H1 (cell line): ENCODE measurements around the gene CYP26A1. TPM values are rescaled to one million over a fixed set of nuclear protein-coding genes. Genes with fewer than 3 reads are reported as not detected.

Source experiments
- CTCF ChIA-PET: fragments of 300-600 bp; sonication (Branson Sonifier 250); formaldehyde crosslinking; loops from one replicate; lab custom pipeline; 2021; ENCODE audit not compliant: partially characterized antibody; lab: Charles Lee
- POLR2A ChIA-PET: fragments of 300-600 bp; sonication (Branson Sonifier 250); formaldehyde crosslinking; loops from one replicate; lab custom pipeline; 2021; ENCODE audit warnings: inconsistent platforms; ENCODE audit not compliant: partially characterized antibody; lab: Charles Lee
- DNase-seq, 2 experiments: peaks; one replicate each; pipeline versions ENCODE4 v3.0.0 to v3.0.0-alpha.2; 2010 to 2022; ENCODE audit warnings: low spot score in 2 of 2, low read depth in 1 of 2, mixed read lengths in 1 of 2
- FAIRE-seq: peaks from 2 replicates; lab custom pipeline; 2011; peaks lifted over from hg19 to GRCh38; lab: Jason Lieb, UNC
- H2AFZ ChIP-seq: 2 replicates; pipeline ENCODE4 v1.8.1; 2012; ENCODE audit warnings: low read length, inconsistent platforms
- H2AK5ac ChIP-seq: 2 replicates; pipeline ENCODE4 v1.6.1; 2013; ENCODE audit warnings: low read depth, low read length
- H2BK120ac ChIP-seq: replicated peaks from 2 replicates; pipeline ENCODE3; 2013; ENCODE audit warnings: low read depth, low read length, inconsistent platforms
- H2BK12ac ChIP-seq: 2 replicates; pipeline ENCODE4 v1.6.1; 2013; ENCODE audit warnings: low read depth, low read length
- H2BK15ac ChIP-seq: 2 replicates; pipeline ENCODE4 v1.6.1; 2013; ENCODE audit warnings: low read length
- H2BK20ac ChIP-seq: 2 replicates; pipeline ENCODE4 v1.6.1; 2013; ENCODE audit warnings: low read length
- H2BK5ac ChIP-seq: 2 replicates; pipeline ENCODE4 v1.6.1; 2013; ENCODE audit warnings: low read depth, low read length
- H3K14ac ChIP-seq: 2 replicates; pipeline ENCODE4 v1.6.1; 2013; ENCODE audit warnings: inconsistent platforms; ENCODE audit not compliant: insufficient read length
- H3K18ac ChIP-seq: 2 replicates; pipeline ENCODE4 v1.6.1; 2013; ENCODE audit warnings: low read length; ENCODE audit errors: extremely low read depth
- H3K23ac ChIP-seq: 2 replicates; pipeline ENCODE4 v1.6.1; 2013; ENCODE audit warnings: inconsistent platforms; ENCODE audit not compliant: insufficient read length
- H3K23me2 ChIP-seq: 2 replicates; pipeline ENCODE4 v1.6.1; 2013; ENCODE audit warnings: low read depth, low read length
- H3K27ac ChIP-seq: 2 replicates; pipeline ENCODE4 v1.6.1; 2011; ENCODE audit warnings: low read depth, low read length, inconsistent platforms
- H3K27me3 ChIP-seq, 4 experiments: replicated peaks in 1 of 4; 1 replicate in 1 of 4; 2 replicates in 3 of 4; pipeline versions ENCODE4 v1.6.1 to v1.8.1; 2011 to 2013; ENCODE audit warnings: low read length in 3 of 4, mild to moderate bottlenecking in 3 of 4, inconsistent platforms in 2 of 4, mixed read lengths in 2 of 4, moderate library complexity in 1 of 4; ENCODE audit not compliant: control insufficient read depth in 3 of 4, insufficient read depth in 3 of 4; ENCODE audit errors: extremely low read depth in 1 of 4
- H3K36me3 ChIP-seq, 4 experiments: 2 replicates each; pipeline versions ENCODE4 v1.6.1 to v1.8.1; 2011 to 2013; ENCODE audit warnings: mild to moderate bottlenecking in 4 of 4, low read length in 3 of 4, moderate library complexity in 2 of 4, control low read depth in 1 of 4, inconsistent platforms in 1 of 4; ENCODE audit not compliant: insufficient read depth in 4 of 4, control insufficient read depth in 2 of 4
- H3K4ac ChIP-seq: replicated peaks from 2 replicates; pipeline ENCODE3; 2013; ENCODE audit warnings: low read length, low read depth, mixed read lengths, inconsistent platforms; ENCODE audit not compliant: insufficient read length
- H3K4me1 ChIP-seq, 4 experiments: replicated peaks in 1 of 4; 1 replicate in 1 of 4; 2 replicates in 3 of 4; pipeline versions ENCODE4 v1.6.1 to v1.8.1; 2011 to 2013; ENCODE audit warnings: low read length in 3 of 4, inconsistent platforms in 2 of 4, mixed read lengths in 1 of 4; ENCODE audit not compliant: insufficient read depth in 4 of 4, control insufficient read depth in 3 of 4
- H3K4me2 ChIP-seq, 2 experiments: 2 replicates each; pipeline versions ENCODE4 v1.6.1 to v1.8.1; 2011 to 2013; ENCODE audit warnings: low read depth in 2 of 2, low read length in 2 of 2, control low read depth in 1 of 2, inconsistent platforms in 1 of 2, mild to moderate bottlenecking in 1 of 2; ENCODE audit not compliant: insufficient read depth in 1 of 2
- H3K4me3 ChIP-seq, 4 experiments: fragments of 200-600, 300-600 bp in 1 of 4; sonication (generic), shearing (Covaris generic), sonication (Bioruptor Twin) in 1 of 4; 2 replicates each; pipeline versions ENCODE4 v1.5.1 to v1.8.1; 2011 to 2016; ENCODE audit warnings: low read length in 4 of 4, low read depth in 3 of 4, control low read depth in 2 of 4, inconsistent platforms in 2 of 4, mild to moderate bottlenecking in 2 of 4, mixed read lengths in 1 of 4, moderate library complexity in 1 of 4; ENCODE audit not compliant: insufficient read depth in 2 of 4; ENCODE audit errors: extremely low read depth in 1 of 4
- H3K56ac ChIP-seq: replicated peaks from 2 replicates; pipeline ENCODE3; 2013; ENCODE audit warnings: low read depth, mild to moderate bottlenecking, mixed read lengths, low read length, inconsistent platforms; ENCODE audit not compliant: insufficient read length
- H3K79me1 ChIP-seq: 2 replicates; pipeline ENCODE4 v1.6.1; 2013; ENCODE audit warnings: low read depth, low read length, control low read depth
- H3K79me2 ChIP-seq, 2 experiments: 2 replicates each; pipeline versions ENCODE4 v1.6.1 to v1.8.1; 2012 to 2013; ENCODE audit warnings: low read length in 2 of 2, mild to moderate bottlenecking in 2 of 2, inconsistent platforms in 1 of 2; ENCODE audit not compliant: insufficient read depth in 2 of 2, control insufficient read depth in 1 of 2
- H3K9ac ChIP-seq, 4 experiments: replicated peaks in 1 of 4; 1 replicate in 1 of 4; 2 replicates in 3 of 4; pipeline versions ENCODE4 v1.6.1 to v1.8.1; 2011 to 2013; ENCODE audit warnings: low read depth in 3 of 4, low read length in 3 of 4, control low read depth in 2 of 4, mild to moderate bottlenecking in 2 of 4, moderate library complexity in 2 of 4, inconsistent platforms in 1 of 4; ENCODE audit errors: extremely low read depth in 1 of 4
- H3K9me3 ChIP-seq, 2 experiments: 2 replicates each; pipeline versions ENCODE4 v1.6.1 to v1.8.1; 2012 to 2013; ENCODE audit warnings: mild to moderate bottlenecking in 2 of 2, moderate library complexity in 2 of 2, control low read depth in 1 of 2, inconsistent platforms in 1 of 2, low read depth in 1 of 2, low read length in 1 of 2, mixed read lengths in 1 of 2; ENCODE audit not compliant: insufficient read depth in 2 of 2
- H4K20me1 ChIP-seq, 2 experiments: replicated peaks in 1 of 2; 2 replicates each; pipeline versions ENCODE3 to v1.8.1; 2011 to 2013; ENCODE audit warnings: inconsistent platforms in 2 of 2, low read length in 2 of 2, mild to moderate bottlenecking in 1 of 2; ENCODE audit not compliant: insufficient read depth in 2 of 2, control insufficient read depth in 1 of 2
- H4K5ac ChIP-seq: 2 replicates; pipeline ENCODE4 v1.6.1; 2013; ENCODE audit warnings: low read length, low read depth, mixed read lengths, inconsistent platforms; ENCODE audit not compliant: insufficient read length
- H4K8ac ChIP-seq: 2 replicates; pipeline ENCODE4 v1.8.0; 2013; ENCODE audit warnings: mild to moderate bottlenecking, moderate library complexity, low read length, inconsistent platforms; ENCODE audit not compliant: insufficient read depth; ENCODE audit errors: extremely low read depth
- H4K91ac ChIP-seq: replicated peaks from 2 replicates; pipeline ENCODE3; 2013; ENCODE audit warnings: low read length, mixed read lengths, inconsistent platforms; ENCODE audit not compliant: insufficient read length
- EP300 ChIP-seq, 2 experiments: IDR thresholded peaks; 1 replicate in 1 of 2; 2 replicates in 1 of 2; pipeline ENCODE4 v1.6.1; 2011 to 2012; ENCODE audit warnings: low read depth in 2 of 2, low read length in 2 of 2, mild to moderate bottlenecking in 2 of 2, borderline replicate concordance in 1 of 2, inconsistent platforms in 1 of 2, moderate library complexity in 1 of 2
- JUND ChIP-seq: IDR thresholded peaks from 2 replicates; pipeline ENCODE4 v1.6.1; 2011; ENCODE audit warnings: mild to moderate bottlenecking, improper control_type of control experiment, low read length
- KDM1A ChIP-seq: fragments of 200-600, 300-600 bp; sonication (generic); IDR thresholded peaks from 2 replicates; pipeline ENCODE4 v1.7.1; 2016; ENCODE audit warnings: mild to moderate bottlenecking, low read length, borderline replicate concordance
- MAFK ChIP-seq: IDR thresholded peaks from 2 replicates; pipeline ENCODE4 v1.6.1; 2012; ENCODE audit warnings: low read depth, mild to moderate bottlenecking, improper control_type of control experiment, low read length
- POLR2AphosphoS5 ChIP-seq: IDR thresholded peaks from 2 replicates; pipeline ENCODE4 v1.6.1; 2011; ENCODE audit warnings: low read depth, low read length
- RBBP5 ChIP-seq: IDR thresholded peaks from 2 replicates; pipeline ENCODE4 v1.7.1; 2012; ENCODE audit warnings: low read depth, mild to moderate bottlenecking, inconsistent platforms, low read length, moderate library complexity, borderline replicate concordance
- RFX5 ChIP-seq: IDR thresholded peaks from 2 replicates; pipeline ENCODE4 v1.6.1; 2011; ENCODE audit warnings: low read depth, low read length, improper control_type of control experiment, borderline replicate concordance
- SRF ChIP-seq: IDR thresholded peaks from 2 replicates; pipeline ENCODE4 v1.6.1; 2011; ENCODE audit warnings: mild to moderate bottlenecking, low read depth, low read length, moderate library complexity
- SUZ12 ChIP-seq: fragments of 200-600 bp; sonication (generic); IDR thresholded peaks from 2 replicates; pipeline ENCODE4 v1.6.1; 2012; ENCODE audit warnings: mild to moderate bottlenecking, inconsistent platforms, low read length, moderate library complexity, mixed read lengths
- TBP ChIP-seq: IDR thresholded peaks from 2 replicates; pipeline ENCODE4 v1.6.1; 2011; ENCODE audit warnings: low read depth, low read length, improper control_type of control experiment
- WGBS, 2 experiments: shearing (Covaris generic) in 1 of 2; methylation state at CpG; one replicate each; pipeline versions ENCODE4 v1.1.6 to v1.1.7; 2013 to 2015; ENCODE audit warnings: low lambda C conversion rate in 2 of 2, mixed read lengths in 2 of 2, inconsistent platforms in 1 of 2, low coverage in 1 of 2, missing lambda C conversion rate in 1 of 2; ENCODE audit not compliant: insufficient replicate concordance in 2 of 2, insufficient coverage in 1 of 2, insufficient read length in 1 of 2; ENCODE audit errors: extremely low coverage in 1 of 2, missing lambda C conversion rate in 1 of 2; 5-methylcytosine and 5-hydroxymethylcytosine counted together
- polyA plus RNA-seq, 7 experiments: library from polyadenylated mRNA; depleted of rRNA in 3 of 7; stranded (reverse) in 5 of 7; unstranded in 2 of 7; fragments of >200 nt in 5 of 7; fragments of 200-250 nt in 2 of 7; gene quantifications; 1 replicate in 5 of 7; 2 replicates in 1 of 7; 4 replicates in 1 of 7; pipeline versions ENCODE4 v1.2.1 to v1.2.3, GENCODE V29; 2011 to 2013; ENCODE audit warnings: missing spikeins in 2 of 7, mixed read lengths in 2 of 7
- total RNA-seq: library from RNA; stranded (reverse); fragmentation: NEBNext Ultra II Directional; extraction: Animal tissue kit (Norgen Biotek cat#: 25700); gene quantifications from 2 replicates; pipeline ENCODE4 v1.2.1, GENCODE V29; 2021
- TF ChIP-seq, protein P1 (sequence below), 3 experiments: IDR thresholded peaks; 1 replicate in 2 of 3; 2 replicates in 1 of 3; pipeline versions ENCODE4 v1.5.1 to v1.6.1; 2011; ENCODE audit warnings: low read length in 3 of 3, mild to moderate bottlenecking in 3 of 3, inconsistent platforms in 2 of 3, low read depth in 1 of 3, moderate library complexity in 1 of 3; ENCODE audit not compliant: insufficient read depth in 1 of 3; ENCODE audit errors: control extremely low read depth in 1 of 3

The CYP26A1 gene
- total and polyA plus RNA-seq, 2 of the 8 experiments (the other 6 are each of a cell fraction or from before 2014, with no cell fraction given) = 5.0 to 9.1 TPM

DNA sequence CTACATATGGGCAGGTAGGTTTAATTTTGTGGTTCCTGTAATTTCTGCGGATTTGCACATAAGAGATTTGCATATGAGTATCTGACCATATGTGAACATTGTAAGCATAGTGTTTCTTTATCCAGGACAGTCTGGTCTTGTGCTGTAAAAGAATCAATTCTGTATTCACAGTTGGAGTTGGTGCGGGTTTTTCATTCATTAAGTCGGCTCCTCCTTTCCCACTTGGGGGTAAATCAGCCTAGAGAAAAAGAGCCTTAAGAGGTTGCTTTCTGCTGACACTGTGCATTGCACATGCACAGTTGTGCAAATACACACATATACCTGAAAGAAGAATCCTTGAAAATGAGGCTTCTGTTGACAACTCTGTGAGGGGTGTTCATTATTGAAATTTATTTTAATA is 19.2 kb upstream of the CYP26A1 start:
- Histone ChIP-seq H2BK5ac (no peak overlapping the region), H4K91ac (no peak overlapping the region), H4K20me1 (no peaks in the 10 kb centered on the region), H3K27me3 (peaks cover 9 to 19% (median 11%) of the 10 kb centered on the region in 4 experiments), H3K4me2 (no peak overlapping the region), H3K14ac (no peak overlapping the region), H3K4me3 (no peak overlapping the region), H2AK5ac (no peak overlapping the region), H3K79me2 (no peaks in the 10 kb centered on the region), H3K36me3 (no peaks in the 10 kb centered on the region), H3K4me1 (peaks cover 0 to 2% (median 0%) of the 10 kb centered on the region in 4 experiments; a peak in 2 of 7 replicates), H2AFZ (no peak overlapping the region), H3K79me1 (no peaks in the 10 kb centered on the region), H4K8ac (no peak overlapping the region), H3K23me2 (no peaks in the 10 kb centered on the region), H2BK120ac (no peak overlapping the region), H2BK12ac (no peak overlapping the region), H3K56ac (no peak overlapping the region), H2BK20ac (no peak overlapping the region), H3K9ac (no peak overlapping the region), H3K27ac (no peak overlapping the region), H3K4ac (no peak overlapping the region), H4K5ac (no peak overlapping the region), H2BK15ac (no peak overlapping the region), H3K9me3 (no peaks in the 10 kb centered on the region), H3K18ac (no peak overlapping the region), H3K23ac (no peak overlapping the region)
- FAIRE-seq (no peak), DNase-seq (no peak)
- WGBS, 2 experiments = 77% methylated on average over 3 of the region's 3 CpGs; no CpG with 5 or more reads in 1 of the 2 experiments
- ChIA-PET POLR2A (interaction anchor here (1.5 kb wide), 1 partner anchor 10 kb away, joined by 3 read pairs; no protein-coding TSS in a partner anchor), CTCF (interaction anchor here (1.3 to 3.6 kb wide), 2 partner anchors 10 to 16 kb away, joined by 7 to 22 read pairs; no protein-coding TSS in a partner anchor)
- TF ChIP-seq, protein P1, sequence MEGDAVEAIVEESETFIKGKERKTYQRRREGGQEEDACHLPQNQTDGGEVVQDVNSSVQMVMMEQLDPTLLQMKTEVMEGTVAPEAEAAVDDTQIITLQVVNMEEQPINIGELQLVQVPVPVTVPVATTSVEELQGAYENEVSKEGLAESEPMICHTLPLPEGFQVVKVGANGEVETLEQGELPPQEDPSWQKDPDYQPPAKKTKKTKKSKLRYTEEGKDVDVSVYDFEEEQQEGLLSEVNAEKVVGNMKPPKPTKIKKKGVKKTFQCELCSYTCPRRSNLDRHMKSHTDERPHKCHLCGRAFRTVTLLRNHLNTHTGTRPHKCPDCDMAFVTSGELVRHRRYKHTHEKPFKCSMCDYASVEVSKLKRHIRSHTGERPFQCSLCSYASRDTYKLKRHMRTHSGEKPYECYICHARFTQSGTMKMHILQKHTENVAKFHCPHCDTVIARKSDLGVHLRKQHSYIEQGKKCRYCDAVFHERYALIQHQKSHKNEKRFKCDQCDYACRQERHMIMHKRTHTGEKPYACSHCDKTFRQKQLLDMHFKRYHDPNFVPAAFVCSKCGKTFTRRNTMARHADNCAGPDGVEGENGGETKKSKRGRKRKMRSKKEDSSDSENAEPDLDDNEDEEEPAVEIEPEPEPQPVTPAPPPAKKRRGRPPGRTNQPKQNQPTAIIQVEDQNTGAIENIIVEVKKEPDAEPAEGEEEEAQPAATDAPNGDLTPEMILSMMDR (IDR thresholded peaks at IDR 0.05; ENCODE audit: control extremely low read depth in 1 of 3, insufficient read depth in 1 of 3, low read depth in 1 of 3, low read length in 3 of 3) = no peak
- TF ChIP-seq SRF = no peak
- TF ChIP-seq SUZ12 = no peak
- no peak for TF ChIP-seq RFX5
- no peak for TF ChIP-seq POLR2AphosphoS5
- TF ChIP-seq EP300 (IDR thresholded peaks at IDR 0.05; ENCODE audit: borderline replicate concordance in 1 of 2, low read depth in 2 of 2, low read length in 2 of 2) = no peak
- no peak for TF ChIP-seq KDM1A
- no peak for TF ChIP-seq JUND
- TF ChIP-seq MAFK = no peak
- TF ChIP-seq RBBP5 = no peak
- TF ChIP-seq TBP = no peak
